ENCODE measurements around the gene HNRNPDL.
"Not testable (repeated sequence)": the region's sequence is repeated elsewhere in the genome, so short reads cannot be mapped to it uniquely, and the experiment has no call there.

Gene HNRNPDL

GRCh38 chr4:82431831-82432230, 1.6 kb upstream of the HNRNPDL start:
- no peak for DNase-seq

GRCh38 chr4:82430964-82431745, 893 bp upstream of the HNRNPDL start:
- no peak for DNase-seq

GRCh38 chr4:82429728-82430192, 502 bp downstream of the HNRNPDL start:
- no peak for DNase-seq

- peak; percentile 96 for DNase-seq
These were observed 1.1 kb downstream of the HNRNPDL start for GRCh38 chr4:82428969-82429727.

GRCh38 chr4:82428526-82428968, 1.7 kb downstream of the HNRNPDL start:
- DNase-seq, result no peak

- no peak for DNase-seq
These were observed 4.8 kb downstream of the HNRNPDL start for GRCh38 chr4:82425478-82425877.

GRCh38 chr4:82423245-82424054, 6.8 kb downstream of the HNRNPDL start:
- no peak for DNase-seq

GRCh38 chr4:82422616-82423015, 7.6 kb downstream of the HNRNPDL start:
- DNase-seq, result no peak

- no peak for DNase-seq
These were observed 8.3 kb downstream of the HNRNPDL start for GRCh38 chr4:82421796-82422560.

GRCh38 chr4:82419451-82419850, 10.8 kb downstream of the HNRNPDL start:
- DNase-seq, result no peak

- DNase-seq, result no peak
These were observed 14.3 kb downstream of the HNRNPDL start for GRCh38 chr4:82415922-82416365.

GRCh38 chr4:82415061-82415460, 15.2 kb downstream of the HNRNPDL start:
- not testable (repeated sequence) for DNase-seq

- no peak for DNase-seq
These were observed 26.5 kb downstream of the HNRNPDL start for GRCh38 chr4:82403725-82404124.

GRCh38 chr4:82402196-82402775, 28.0 kb downstream of the HNRNPDL start:
- no peak for DNase-seq

- DNase-seq, result no peak
These were observed 28.7 kb downstream of the HNRNPDL start for GRCh38 chr4:82401600-82401999.

- no peak for DNase-seq
These were observed 32.0 kb downstream of the HNRNPDL start for GRCh38 chr4:82398263-82398662.

GRCh38 chr4:82397527-82397926, 32.7 kb downstream of the HNRNPDL start:
- DNase-seq, result no peak

- DNase-seq, result no peak
These were observed 35.4 kb downstream of the HNRNPDL start for GRCh38 chr4:82394896-82395295.

- DNase-seq, result not testable (repeated sequence)
These were observed 40.2 kb downstream of the HNRNPDL start for GRCh38 chr4:82390061-82390460.

- no peak for DNase-seq
These were observed 41.9 kb downstream of the HNRNPDL start for GRCh38 chr4:82388405-82388804.

GRCh38 chr4:82386312-82386711, 44.0 kb downstream of the HNRNPDL start:
- DNase-seq, result not testable (repeated sequence)

- no peak for DNase-seq
These were observed 47.5 kb downstream of the HNRNPDL start for GRCh38 chr4:82382751-82383150.

Data from left hindlimb (tissue), 1 donor.